GM12878 (cell line): ENCODE data around the gene FNDC11. TPM values are rescaled to one million over a fixed set of nuclear protein-coding genes. Genes with fewer than 3 reads are reported as not detected.

Source experiments
- ASH2L ChIP-seq: fragments of 300-600, 200-600 bp; sonication (generic); IDR thresholded peaks from 2 replicates; pipeline ENCODE4 v1.6.1; 2017; ENCODE audit warnings: low read depth, mild to moderate bottlenecking, borderline replicate concordance
- CHD1 ChIP-seq: IDR thresholded peaks from 2 replicates; pipeline ENCODE4 v1.6.1; 2012; ENCODE audit warnings: low read depth, low read length, improper control_type of control experiment
- CREB1 ChIP-seq: IDR thresholded peaks from 2 replicates; pipeline ENCODE4 v1.6.1; 2012; ENCODE audit warnings: low read depth, mild to moderate bottlenecking, inconsistent platforms
- FOXM1 ChIP-seq: IDR thresholded peaks from 2 replicates; pipeline ENCODE4 v1.6.1; 2012; ENCODE audit warnings: low read depth, mild to moderate bottlenecking, inconsistent platforms, low read length, moderate library complexity
- GABPA ChIP-seq: IDR thresholded peaks from 2 replicates; pipeline ENCODE4 v1.6.1; 2014; ENCODE audit warnings: antibody characterized with exemption, low read depth, mild to moderate bottlenecking, inconsistent platforms
- HDGF ChIP-seq: fragments of 450-650 bp; IDR thresholded peaks from 2 replicates; pipeline ENCODE4 v1.6.1; 2016; ENCODE audit warnings: antibody characterized with exemption
- IRF4 ChIP-seq: IDR thresholded peaks from 2 replicates; pipeline ENCODE4 v1.6.1; 2011; ENCODE audit warnings: low read depth, low read length
- LARP7 ChIP-seq: fragments of 450-650 bp; IDR thresholded peaks from 2 replicates; pipeline ENCODE4 v1.6.1; 2017; ENCODE audit warnings: mild to moderate bottlenecking
- NFYB ChIP-seq: IDR thresholded peaks from 2 replicates; pipeline ENCODE4 v1.6.1; 2011; ENCODE audit warnings: low read depth, mild to moderate bottlenecking, low read length, improper control_type of control experiment, moderate library complexity; ENCODE audit not compliant: insufficient read depth
- POLR2AphosphoS5 ChIP-seq: IDR thresholded peaks from 2 replicates; pipeline ENCODE4 v1.6.1; 2011; ENCODE audit warnings: mild to moderate bottlenecking, low read length, inconsistent platforms
- RAD51 ChIP-seq: fragments of 450-650 bp; IDR thresholded peaks from 2 replicates; pipeline ENCODE4 v1.6.1; 2016; ENCODE audit warnings: moderate library complexity, mild to moderate bottlenecking, inconsistent platforms
- SMAD1 ChIP-seq: fragments of 450-650 bp; IDR thresholded peaks from 2 replicates; pipeline ENCODE4 v1.6.1; 2018; ENCODE audit warnings: mild to moderate bottlenecking, low read depth; ENCODE audit not compliant: partially characterized antibody
- SMARCA5 ChIP-seq: fragments of 450-650 bp; IDR thresholded peaks from 2 replicates; pipeline ENCODE4 v1.6.1; 2017; ENCODE audit warnings: mild to moderate bottlenecking
- SMC3 ChIP-seq: IDR thresholded peaks from 2 replicates; pipeline ENCODE4 v1.6.1; 2011; ENCODE audit warnings: low read length, improper control_type of control experiment, borderline replicate concordance
- SP1 ChIP-seq: IDR thresholded peaks from one replicate; pipeline ENCODE4 v1.6.1; 2011; ENCODE audit warnings: low read depth, low read length
- SREBF1 ChIP-seq: IDR thresholded peaks from 2 replicates; pipeline ENCODE4 v1.6.1; 2012; ENCODE audit warnings: mild to moderate bottlenecking, low read length
- SRF ChIP-seq, 2 experiments: IDR thresholded peaks; 2 replicates each; pipeline ENCODE4 v1.6.1; 2011; ENCODE audit warnings: low read depth in 2 of 2, low read length in 2 of 2, mild to moderate bottlenecking in 1 of 2, moderate library complexity in 1 of 2
- TARDBP ChIP-seq: IDR thresholded peaks from 2 replicates; pipeline ENCODE4 v1.6.1; 2016; ENCODE audit warnings: borderline replicate concordance
- polyA plus RNA-seq, 11 experiments: library from polyadenylated mRNA; depleted of rRNA in 4 of 11; unstranded in 6 of 11; stranded (reverse) in 5 of 11; fragments of >200 nt; fragmentation: Nextera tagmentation in 4 of 11; fragmentation: Illumina TruSeq in 1 of 11; extraction: Ambion mirVana in 4 of 11; extraction: Trizol in 1 of 11; gene quantifications; 1 replicate in 1 of 11; 2 replicates in 10 of 11; pipeline versions ENCODE4 v1.2.1 to v1.2.3, GENCODE V29; 2011 to 2016; ENCODE audit warnings: inconsistent platforms in 2 of 11, missing spikeins in 2 of 11, low read depth in 1 of 11
- total RNA-seq, 4 experiments: library from RNA; depleted of rRNA in 3 of 4; stranded (reverse); fragments of >200 nt in 3 of 4; fragmentation: Illumina TruSeq in 1 of 4; extraction: Trizol in 1 of 4; gene quantifications; 2 replicates each; pipeline versions ENCODE4 v1.2.1 to v1.2.3, GENCODE V29; 2013 to 2021
- TF ChIP-seq, protein P1 (sequence below): IDR thresholded peaks from 2 replicates; pipeline ENCODE4 v1.6.1; 2012; ENCODE audit warnings: improper control_type of control experiment, low read depth, low read length; ENCODE audit not compliant: insufficient replicate concordance
- TF ChIP-seq, protein P2 (sequence below): IDR thresholded peaks from 2 replicates; pipeline ENCODE4 v1.6.1; 2011; ENCODE audit warnings: low read depth, low read length, improper control_type of control experiment, borderline replicate concordance
- TF ChIP-seq, protein P3 (sequence below): IDR thresholded peaks from 2 replicates; pipeline ENCODE4 v1.6.1; 2011; ENCODE audit warnings: mild to moderate bottlenecking, low read depth, low read length, moderate library complexity; ENCODE audit not compliant: insufficient replicate concordance
- TF ChIP-seq, protein P4 (sequence below), 3 experiments: IDR thresholded peaks in 2 of 3; conservative IDR thresholded peaks in 1 of 3; 2 replicates each; pipeline ENCODE4 v1.5.1; 2011; ENCODE audit warnings: low read depth in 3 of 3, low read length in 3 of 3, mild to moderate bottlenecking in 3 of 3, control low read depth in 2 of 3, moderate library complexity in 2 of 3, inconsistent platforms in 1 of 3, mixed read lengths in 1 of 3; ENCODE audit not compliant: control insufficient read depth in 2 of 3, insufficient read depth in 1 of 3; ENCODE audit errors: extremely low read depth in 1 of 3

Gene FNDC11
- total and polyA plus RNA-seq, 10 of the 15 experiments (the other 5 are each of a cell fraction or from before 2014, with no cell fraction given) = 0.09 to 0.72 (median 0.34) TPM; not detected in 2

DNA sequence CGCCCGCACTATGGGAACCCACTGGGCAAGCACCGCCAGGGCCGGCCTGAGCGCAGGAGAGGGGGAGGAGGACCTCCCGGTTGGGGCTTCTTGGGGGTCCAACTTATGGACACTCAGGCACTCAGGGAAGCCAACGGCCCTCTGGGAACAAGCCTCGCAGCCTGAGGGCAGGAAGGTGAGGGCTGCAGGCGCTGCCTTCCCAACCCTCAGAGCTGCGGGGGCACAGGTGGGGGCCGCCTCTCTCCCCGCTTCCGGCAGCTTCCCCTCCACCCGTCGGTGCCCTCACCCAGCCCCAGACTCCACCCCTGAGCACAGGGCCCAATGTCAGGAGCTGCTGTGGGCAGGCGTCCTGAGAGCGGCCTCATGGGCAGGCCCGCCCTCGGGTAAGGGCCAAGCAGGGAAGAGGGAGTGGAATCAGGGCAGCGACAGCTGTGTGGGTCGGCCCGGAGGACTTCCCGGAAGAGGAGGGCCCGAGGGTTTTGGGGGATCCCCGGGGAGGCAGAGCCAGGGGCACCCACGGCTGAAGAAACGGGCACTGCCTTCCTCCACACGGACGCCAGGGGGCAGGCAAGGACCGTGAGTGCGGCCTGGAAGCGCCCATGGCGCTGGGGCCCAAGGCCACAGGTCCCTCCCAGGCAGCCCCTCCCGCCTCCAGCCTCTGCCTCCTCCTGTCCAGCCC lies 16.3 kb upstream of the FNDC11 start (continued):
- TF ChIP-seq, protein P1, sequence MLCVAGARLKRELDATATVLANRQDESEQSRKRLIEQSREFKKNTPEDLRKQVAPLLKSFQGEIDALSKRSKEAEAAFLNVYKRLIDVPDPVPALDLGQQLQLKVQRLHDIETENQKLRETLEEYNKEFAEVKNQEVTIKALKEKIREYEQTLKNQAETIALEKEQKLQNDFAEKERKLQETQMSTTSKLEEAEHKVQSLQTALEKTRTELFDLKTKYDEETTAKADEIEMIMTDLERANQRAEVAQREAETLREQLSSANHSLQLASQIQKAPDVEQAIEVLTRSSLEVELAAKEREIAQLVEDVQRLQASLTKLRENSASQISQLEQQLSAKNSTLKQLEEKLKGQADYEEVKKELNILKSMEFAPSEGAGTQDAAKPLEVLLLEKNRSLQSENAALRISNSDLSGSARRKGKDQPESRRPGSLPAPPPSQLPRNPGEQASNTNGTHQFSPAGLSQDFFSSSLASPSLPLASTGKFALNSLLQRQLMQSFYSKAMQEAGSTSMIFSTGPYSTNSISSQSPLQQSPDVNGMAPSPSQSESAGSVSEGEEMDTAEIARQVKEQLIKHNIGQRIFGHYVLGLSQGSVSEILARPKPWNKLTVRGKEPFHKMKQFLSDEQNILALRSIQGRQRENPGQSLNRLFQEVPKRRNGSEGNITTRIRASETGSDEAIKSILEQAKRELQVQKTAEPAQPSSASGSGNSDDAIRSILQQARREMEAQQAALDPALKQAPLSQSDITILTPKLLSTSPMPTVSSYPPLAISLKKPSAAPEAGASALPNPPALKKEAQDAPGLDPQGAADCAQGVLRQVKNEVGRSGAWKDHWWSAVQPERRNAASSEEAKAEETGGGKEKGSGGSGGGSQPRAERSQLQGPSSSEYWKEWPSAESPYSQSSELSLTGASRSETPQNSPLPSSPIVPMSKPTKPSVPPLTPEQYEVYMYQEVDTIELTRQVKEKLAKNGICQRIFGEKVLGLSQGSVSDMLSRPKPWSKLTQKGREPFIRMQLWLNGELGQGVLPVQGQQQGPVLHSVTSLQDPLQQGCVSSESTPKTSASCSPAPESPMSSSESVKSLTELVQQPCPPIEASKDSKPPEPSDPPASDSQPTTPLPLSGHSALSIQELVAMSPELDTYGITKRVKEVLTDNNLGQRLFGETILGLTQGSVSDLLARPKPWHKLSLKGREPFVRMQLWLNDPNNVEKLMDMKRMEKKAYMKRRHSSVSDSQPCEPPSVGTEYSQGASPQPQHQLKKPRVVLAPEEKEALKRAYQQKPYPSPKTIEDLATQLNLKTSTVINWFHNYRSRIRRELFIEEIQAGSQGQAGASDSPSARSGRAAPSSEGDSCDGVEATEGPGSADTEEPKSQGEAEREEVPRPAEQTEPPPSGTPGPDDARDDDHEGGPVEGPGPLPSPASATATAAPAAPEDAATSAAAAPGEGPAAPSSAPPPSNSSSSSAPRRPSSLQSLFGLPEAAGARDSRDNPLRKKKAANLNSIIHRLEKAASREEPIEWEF = no peak
- TF ChIP-seq GABPA = peak; percentile 83
- no peak for TF ChIP-seq TARDBP
- peak; percentile 40; the same call in 1 of the 2 replicates for TF ChIP-seq CREB1
- no peak for TF ChIP-seq SREBF1
- no peak for TF ChIP-seq ASH2L
- TF ChIP-seq SP1 = peak; percentile 57
- peak; percentile 52; the same call in 1 of the 2 replicates for TF ChIP-seq POLR2AphosphoS5
- TF ChIP-seq, protein P2, sequence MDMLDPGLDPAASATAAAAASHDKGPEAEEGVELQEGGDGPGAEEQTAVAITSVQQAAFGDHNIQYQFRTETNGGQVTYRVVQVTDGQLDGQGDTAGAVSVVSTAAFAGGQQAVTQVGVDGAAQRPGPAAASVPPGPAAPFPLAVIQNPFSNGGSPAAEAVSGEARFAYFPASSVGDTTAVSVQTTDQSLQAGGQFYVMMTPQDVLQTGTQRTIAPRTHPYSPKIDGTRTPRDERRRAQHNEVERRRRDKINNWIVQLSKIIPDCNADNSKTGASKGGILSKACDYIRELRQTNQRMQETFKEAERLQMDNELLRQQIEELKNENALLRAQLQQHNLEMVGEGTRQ = no peak
- no peak for TF ChIP-seq FOXM1
- peak; percentile 94 for TF ChIP-seq SMC3
- TF ChIP-seq IRF4 = peak; percentile 54; the same call in 1 of the 2 replicates
- TF ChIP-seq LARP7 = peak; percentile 34
- no peak for TF ChIP-seq SMAD1
- TF ChIP-seq SMARCA5 = peak; percentile 81
- TF ChIP-seq HDGF = peak; percentile 96
- no peak for TF ChIP-seq NFYB
- TF ChIP-seq CHD1 = no peak
- TF ChIP-seq, protein P3, sequence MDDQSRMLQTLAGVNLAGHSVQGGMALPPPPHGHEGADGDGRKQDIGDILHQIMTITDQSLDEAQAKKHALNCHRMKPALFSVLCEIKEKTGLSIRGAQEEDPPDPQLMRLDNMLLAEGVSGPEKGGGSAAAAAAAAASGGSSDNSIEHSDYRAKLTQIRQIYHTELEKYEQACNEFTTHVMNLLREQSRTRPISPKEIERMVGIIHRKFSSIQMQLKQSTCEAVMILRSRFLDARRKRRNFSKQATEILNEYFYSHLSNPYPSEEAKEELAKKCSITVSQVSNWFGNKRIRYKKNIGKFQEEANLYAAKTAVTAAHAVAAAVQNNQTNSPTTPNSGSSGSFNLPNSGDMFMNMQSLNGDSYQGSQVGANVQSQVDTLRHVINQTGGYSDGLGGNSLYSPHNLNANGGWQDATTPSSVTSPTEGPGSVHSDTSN = no peak
- no peak for TF ChIP-seq RAD51
- TF ChIP-seq, protein P4, sequence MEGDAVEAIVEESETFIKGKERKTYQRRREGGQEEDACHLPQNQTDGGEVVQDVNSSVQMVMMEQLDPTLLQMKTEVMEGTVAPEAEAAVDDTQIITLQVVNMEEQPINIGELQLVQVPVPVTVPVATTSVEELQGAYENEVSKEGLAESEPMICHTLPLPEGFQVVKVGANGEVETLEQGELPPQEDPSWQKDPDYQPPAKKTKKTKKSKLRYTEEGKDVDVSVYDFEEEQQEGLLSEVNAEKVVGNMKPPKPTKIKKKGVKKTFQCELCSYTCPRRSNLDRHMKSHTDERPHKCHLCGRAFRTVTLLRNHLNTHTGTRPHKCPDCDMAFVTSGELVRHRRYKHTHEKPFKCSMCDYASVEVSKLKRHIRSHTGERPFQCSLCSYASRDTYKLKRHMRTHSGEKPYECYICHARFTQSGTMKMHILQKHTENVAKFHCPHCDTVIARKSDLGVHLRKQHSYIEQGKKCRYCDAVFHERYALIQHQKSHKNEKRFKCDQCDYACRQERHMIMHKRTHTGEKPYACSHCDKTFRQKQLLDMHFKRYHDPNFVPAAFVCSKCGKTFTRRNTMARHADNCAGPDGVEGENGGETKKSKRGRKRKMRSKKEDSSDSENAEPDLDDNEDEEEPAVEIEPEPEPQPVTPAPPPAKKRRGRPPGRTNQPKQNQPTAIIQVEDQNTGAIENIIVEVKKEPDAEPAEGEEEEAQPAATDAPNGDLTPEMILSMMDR (IDR thresholded peaks at IDR 0.05 in 2 of 3, conservative IDR thresholded peaks at IDR 0.05 in 1 of 3; ENCODE audit: control insufficient read depth in 2 of 3, extremely low read depth in 1 of 3, insufficient read depth in 1 of 3, low read depth in 3 of 3, low read length in 3 of 3) = peak; percentile 94 to 100 (median 97); a peak in 5 of 6 replicates
- 0 out of 4 replicates have a peak, but pooled peaks of 1 of the 2 experiments have one; percentile 29 for TF ChIP-seq SRF (IDR thresholded peaks at IDR 0.05; ENCODE audit: low read depth in 2 of 2, low read length in 2 of 2)
